ENCODE measurements around the gene WNK2.

WNK2 gene

DNA sequence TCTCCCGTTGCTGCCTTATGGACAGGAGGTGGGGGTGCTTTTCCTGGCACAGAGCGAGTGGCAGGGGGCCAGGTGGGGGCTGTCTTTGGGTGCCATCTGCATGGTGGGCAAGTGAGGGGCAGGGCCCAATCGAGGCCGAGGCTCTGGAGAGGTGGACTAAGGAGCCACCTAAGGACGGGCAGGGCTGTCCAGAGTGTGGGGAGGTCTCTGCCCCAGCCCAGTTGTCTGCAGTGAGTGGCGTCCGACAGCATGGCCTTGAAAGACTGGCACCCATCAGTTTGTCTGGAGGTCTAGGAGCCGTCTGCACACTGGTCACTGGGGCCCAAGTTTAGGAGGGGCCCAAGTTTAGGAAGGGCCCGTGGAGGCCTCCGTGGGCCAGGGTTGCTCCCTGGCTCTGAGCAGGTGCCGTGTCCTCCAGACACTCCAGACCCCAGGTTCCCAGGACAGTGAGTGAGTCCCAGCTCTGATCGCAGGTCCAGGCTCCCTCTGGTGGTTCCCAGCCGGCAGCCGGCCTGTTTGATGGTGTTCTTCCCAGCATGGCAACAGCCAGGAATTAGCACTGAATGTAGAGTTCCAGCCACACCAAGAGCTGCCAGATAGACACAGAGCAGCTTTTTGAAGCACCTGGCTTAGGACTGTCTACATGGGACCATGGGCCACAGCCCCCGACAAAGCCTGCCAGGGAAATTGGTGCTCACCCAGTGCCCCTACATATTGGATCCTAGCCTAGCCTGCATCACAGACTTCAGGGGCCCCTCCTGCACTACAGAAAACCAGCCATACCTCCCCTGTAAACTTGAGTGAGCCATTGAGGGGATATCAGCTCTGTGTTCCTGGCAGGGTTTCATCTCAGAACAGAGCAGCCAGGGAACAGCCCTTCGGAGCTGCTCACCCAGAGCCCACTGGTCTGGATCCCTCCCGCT lies 120.9 kb downstream of the WNK2 start:
- Histone ChIP-seq H3K79me2 (ENCODE audit: low read length) (no peaks in the 10 kb centered on the region), H3K27me3 (ENCODE audit: low read depth, low read length) (peaks cover 3% of the 10 kb centered on the region; the same call in 1 of the 2 replicates), H3K36me3 (replicated peaks; ENCODE audit: low read depth, low read length) (no peaks in the 10 kb centered on the region), H3K4me2 (ENCODE audit: low read length) (no peak overlapping the region), H3K4me1 (ENCODE audit: low read length) (no peaks in the 10 kb centered on the region), H3K27ac (ENCODE audit: low read length) (no peak overlapping the region), H3K9me3 (ENCODE audit: insufficient read depth, low read length) (no peaks in the 10 kb centered on the region), H2AFZ (ENCODE audit: low read depth, low read length) (no peak overlapping the region), H4K20me1 (ENCODE audit: insufficient read depth, low read length) (no peaks in the 10 kb centered on the region), H3K4me3 (ENCODE audit: low read length) (no peak overlapping the region), H3K9ac (ENCODE audit: low read length) (no peak overlapping the region)
- no peak for TF ChIP-seq EZH2phosphoT487 (IDR thresholded peaks at IDR 0.05; ENCODE audit: low read depth)
- TF ChIP-seq, protein P1, sequence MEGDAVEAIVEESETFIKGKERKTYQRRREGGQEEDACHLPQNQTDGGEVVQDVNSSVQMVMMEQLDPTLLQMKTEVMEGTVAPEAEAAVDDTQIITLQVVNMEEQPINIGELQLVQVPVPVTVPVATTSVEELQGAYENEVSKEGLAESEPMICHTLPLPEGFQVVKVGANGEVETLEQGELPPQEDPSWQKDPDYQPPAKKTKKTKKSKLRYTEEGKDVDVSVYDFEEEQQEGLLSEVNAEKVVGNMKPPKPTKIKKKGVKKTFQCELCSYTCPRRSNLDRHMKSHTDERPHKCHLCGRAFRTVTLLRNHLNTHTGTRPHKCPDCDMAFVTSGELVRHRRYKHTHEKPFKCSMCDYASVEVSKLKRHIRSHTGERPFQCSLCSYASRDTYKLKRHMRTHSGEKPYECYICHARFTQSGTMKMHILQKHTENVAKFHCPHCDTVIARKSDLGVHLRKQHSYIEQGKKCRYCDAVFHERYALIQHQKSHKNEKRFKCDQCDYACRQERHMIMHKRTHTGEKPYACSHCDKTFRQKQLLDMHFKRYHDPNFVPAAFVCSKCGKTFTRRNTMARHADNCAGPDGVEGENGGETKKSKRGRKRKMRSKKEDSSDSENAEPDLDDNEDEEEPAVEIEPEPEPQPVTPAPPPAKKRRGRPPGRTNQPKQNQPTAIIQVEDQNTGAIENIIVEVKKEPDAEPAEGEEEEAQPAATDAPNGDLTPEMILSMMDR (IDR thresholded peaks at IDR 0.05; ENCODE audit: low read depth, low read length), result peak; percentile 61

- Histone ChIP-seq H3K36me3 (replicated peaks; ENCODE audit: low read depth, low read length) (no peaks in the 10 kb centered on the region), H3K4me3 (ENCODE audit: low read length) (no peak overlapping the region), H3K79me2 (ENCODE audit: low read length) (no peaks in the 10 kb centered on the region), H4K20me1 (ENCODE audit: insufficient read depth, low read length) (no peaks in the 10 kb centered on the region), H3K27ac (ENCODE audit: low read length) (no peak overlapping the region), H3K9ac (ENCODE audit: low read length) (no peak overlapping the region), H3K4me1 (ENCODE audit: low read length) (no peaks in the 10 kb centered on the region), H2AFZ (ENCODE audit: low read depth, low read length) (no peak overlapping the region), H3K9me3 (ENCODE audit: insufficient read depth, low read length) (no peaks in the 10 kb centered on the region), H3K27me3 (ENCODE audit: low read depth, low read length) (peaks cover 6% of the 10 kb centered on the region), H3K4me2 (ENCODE audit: low read length) (no peak overlapping the region)
- TF ChIP-seq, protein P1 (IDR thresholded peaks at IDR 0.05; ENCODE audit: low read depth, low read length), result no peak
- TF ChIP-seq EZH2phosphoT487 (IDR thresholded peaks at IDR 0.05; ENCODE audit: low read depth), result no peak
These were observed 121.6 kb downstream of the WNK2 start for GRCh38 chr9:93305497-93306020.

- Histone ChIP-seq H3K79me2 (ENCODE audit: low read length) (no peaks in the 10 kb centered on the region), H3K9me3 (ENCODE audit: insufficient read depth, low read length) (no peaks in the 10 kb centered on the region), H3K4me3 (ENCODE audit: low read length) (no peak overlapping the region), H3K36me3 (replicated peaks; ENCODE audit: low read depth, low read length) (no peaks in the 10 kb centered on the region), H3K4me1 (ENCODE audit: low read length) (no peaks in the 10 kb centered on the region), H3K9ac (ENCODE audit: low read length) (no peak overlapping the region), H4K20me1 (ENCODE audit: insufficient read depth, low read length) (no peaks in the 10 kb centered on the region), H3K4me2 (ENCODE audit: low read length) (no peak overlapping the region), H3K27me3 (ENCODE audit: low read depth, low read length) (peaks cover 9% of the 10 kb centered on the region), H2AFZ (ENCODE audit: low read depth, low read length) (no peak overlapping the region), H3K27ac (ENCODE audit: low read length) (no peak overlapping the region)
- TF ChIP-seq, protein P1 (IDR thresholded peaks at IDR 0.05; ENCODE audit: low read depth, low read length), result no peak
- no peak for TF ChIP-seq EZH2phosphoT487 (IDR thresholded peaks at IDR 0.05; ENCODE audit: low read depth)
These were observed 122.1 kb downstream of the WNK2 start for GRCh38 chr9:93306081-93306480.

DNA sequence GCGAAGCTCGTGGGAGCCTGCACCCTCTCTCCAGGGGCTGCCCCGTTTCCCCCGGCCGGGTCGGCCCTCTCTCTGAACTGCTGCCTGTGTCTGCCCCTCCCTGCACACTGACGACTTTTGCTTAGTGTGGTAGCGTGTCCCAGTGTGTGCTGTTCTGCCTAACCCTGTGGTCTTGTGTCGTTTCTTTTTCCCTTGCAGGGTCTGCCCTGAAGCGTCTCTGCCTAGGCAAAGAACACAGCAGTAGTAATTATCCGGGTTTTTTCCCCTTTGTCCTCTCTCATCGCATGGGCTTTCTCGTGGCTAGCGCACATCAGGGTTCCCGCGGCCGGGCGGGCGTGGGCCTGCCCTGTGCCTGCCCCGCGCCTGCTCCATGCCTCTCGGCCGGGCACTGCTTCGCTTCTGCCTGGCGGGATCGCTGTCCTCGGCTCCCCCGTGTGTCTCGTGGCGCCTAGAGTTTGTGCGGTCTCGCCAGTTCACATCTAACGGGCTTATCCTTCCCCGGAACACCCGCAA lies 122.7 kb downstream of the WNK2 start:
- Histone ChIP-seq H3K4me2 (ENCODE audit: low read length) (no peak overlapping the region), H3K36me3 (replicated peaks; ENCODE audit: low read depth, low read length) (no peaks in the 10 kb centered on the region), H4K20me1 (ENCODE audit: insufficient read depth, low read length) (no peaks in the 10 kb centered on the region), H3K4me1 (ENCODE audit: low read length) (no peaks in the 10 kb centered on the region), H3K79me2 (ENCODE audit: low read length) (no peaks in the 10 kb centered on the region), H3K9ac (ENCODE audit: low read length) (no peak overlapping the region), H2AFZ (ENCODE audit: low read depth, low read length) (no peak overlapping the region), H3K27me3 (ENCODE audit: low read depth, low read length) (peaks cover 12% of the 10 kb centered on the region), H3K9me3 (ENCODE audit: insufficient read depth, low read length) (no peaks in the 10 kb centered on the region), H3K27ac (ENCODE audit: low read length) (no peak overlapping the region), H3K4me3 (ENCODE audit: low read length) (no peak overlapping the region)
- no peak for TF ChIP-seq EZH2phosphoT487 (IDR thresholded peaks at IDR 0.05; ENCODE audit: low read depth)
- TF ChIP-seq, protein P1 (IDR thresholded peaks at IDR 0.05; ENCODE audit: low read depth, low read length), result no peak

Data from OCI-LY3 (cell line).